CD14-positive monocyte (primary cell): ENCODE data around the gene HPRT1. TPM values are rescaled to one million over a fixed set of nuclear protein-coding genes. Genes with fewer than 3 reads are reported as not detected.

Experiments
- DNase-seq, 3 donors: peaks; one replicate each; pipeline ENCODE4 v3.0.0-alpha.2; 2011 to 2022
- H2AFZ ChIP-seq: 2 replicates; pipeline ENCODE4 v1.6.0; 2012; ENCODE audit warnings: mild to moderate bottlenecking, low read depth, low read length, inconsistent platforms; ENCODE audit not compliant: insufficient read depth, poor library complexity, severe bottlenecking
- H3K27ac ChIP-seq, 2 donors: 1 replicate in 1 of 2; 2 replicates in 1 of 2; pipeline ENCODE4 v1.5.1; 2012 to 2013; ENCODE audit warnings: low read length in 2 of 2, control low read depth in 1 of 2, inconsistent platforms in 1 of 2, low read depth in 1 of 2, mild to moderate bottlenecking in 1 of 2
- H3K27me3 ChIP-seq, 2 donors: one replicate each; pipeline versions ENCODE4 v1.6.0 to v1.6.1; 2011 to 2013; ENCODE audit warnings: low read length in 2 of 2; ENCODE audit not compliant: control insufficient read depth in 2 of 2, insufficient read depth in 2 of 2
- H3K36me3 ChIP-seq, 2 donors: replicated peaks in 1 of 2; 1 replicate in 1 of 2; 2 replicates in 1 of 2; pipeline versions ENCODE4 v1.5.1 to v1.6.1; 2012 to 2013; ENCODE audit warnings: low read length in 2 of 2, control low read depth in 1 of 2, inconsistent platforms in 1 of 2, mild to moderate bottlenecking in 1 of 2; ENCODE audit not compliant: insufficient read depth in 2 of 2, control insufficient read depth in 1 of 2
- H3K4me1 ChIP-seq, 2 donors: 1 replicate in 1 of 2; 2 replicates in 1 of 2; pipeline versions ENCODE4 v1.5.1 to v1.6.1; 2012 to 2013; ENCODE audit warnings: low read length in 2 of 2, control low read depth in 1 of 2, inconsistent platforms in 1 of 2, mild to moderate bottlenecking in 1 of 2, moderate library complexity in 1 of 2; ENCODE audit not compliant: insufficient read depth in 2 of 2, control insufficient read depth in 1 of 2
- H3K4me2 ChIP-seq: replicated peaks from 2 replicates; pipeline ENCODE3; 2012; ENCODE audit warnings: low read length, moderate library complexity, mild to moderate bottlenecking; ENCODE audit not compliant: poor library complexity, severe bottlenecking; ENCODE audit errors: extremely low read depth
- H3K4me3 ChIP-seq, 3 experiments: fragments of 200-600 bp in 1 of 3; sonication (generic) in 1 of 3; replicated peaks in 1 of 3; 1 replicate in 2 of 3; 2 replicates in 1 of 3; pipeline ENCODE4 v1.5.1; 2011 to 2013; ENCODE audit warnings: low read length in 3 of 3, mild to moderate bottlenecking in 3 of 3, control low read depth in 2 of 3, low read depth in 2 of 3, inconsistent platforms in 1 of 3, moderate library complexity in 1 of 3
- H3K79me2 ChIP-seq: 2 replicates; pipeline ENCODE4 v1.6.0; 2012; ENCODE audit warnings: mild to moderate bottlenecking, control low read depth, inconsistent platforms, low read length, moderate library complexity; ENCODE audit not compliant: insufficient read depth
- H3K9ac ChIP-seq: 2 replicates; pipeline ENCODE4 v1.6.0; 2017; ENCODE audit warnings: low read length, mild to moderate bottlenecking; ENCODE audit not compliant: insufficient read depth, poor library complexity, severe bottlenecking
- H3K9me3 ChIP-seq, 2 donors: replicated peaks in 1 of 2; 1 replicate in 1 of 2; 2 replicates in 1 of 2; pipeline versions ENCODE4 v1.5.1 to v1.6.1; 2012 to 2013; ENCODE audit warnings: low read length in 2 of 2, control low read depth in 1 of 2; ENCODE audit not compliant: control insufficient read depth in 1 of 2, insufficient read depth in 1 of 2
- H4K20me1 ChIP-seq: 2 replicates; pipeline ENCODE4 v1.6.0; 2012; ENCODE audit warnings: mild to moderate bottlenecking, low read length, control low read depth, moderate library complexity; ENCODE audit not compliant: insufficient read depth
- H3K27ac Mint-ChIP-seq, 7 donors: one replicate each; pipeline ENCODE4 v1.8.0; 2020; ENCODE audit warnings: mild to moderate bottlenecking in 7 of 7, mixed read lengths in 7 of 7, moderate library complexity in 6 of 7, inconsistent platforms in 2 of 7
- H3K27me3 Mint-ChIP-seq, 3 donors: one replicate each; pipeline ENCODE4 v1.8.0; 2021 to 2022; ENCODE audit warnings: low read depth in 3 of 3, mild to moderate bottlenecking in 3 of 3, mixed read lengths in 3 of 3, moderate library complexity in 3 of 3, inconsistent platforms in 1 of 3
- H3K36me3 Mint-ChIP-seq, 2 donors: one replicate each; pipeline ENCODE4 v1.8.0; 2020; ENCODE audit warnings: mixed read lengths in 2 of 2, inconsistent platforms in 1 of 2, mild to moderate bottlenecking in 1 of 2
- H3K4me1 Mint-ChIP-seq: one replicate; pipeline ENCODE4 v1.8.0; 2020; ENCODE audit warnings: mild to moderate bottlenecking, mixed read lengths
- H3K4me3 Mint-ChIP-seq, 2 donors: one replicate each; pipeline ENCODE4 v1.8.0; 2020; ENCODE audit warnings: mild to moderate bottlenecking in 2 of 2, mixed read lengths in 2 of 2, moderate library complexity in 1 of 2
- H3K9me3 Mint-ChIP-seq, 7 donors: one replicate each; pipeline ENCODE4 v1.8.0; 2020 to 2022; ENCODE audit warnings: mixed read lengths in 7 of 7, mild to moderate bottlenecking in 6 of 7, moderate library complexity in 6 of 7, inconsistent platforms in 2 of 7
- CTCF ChIP-seq: fragments of 200-600 bp; IDR thresholded peaks from one replicate; pipeline ENCODE4 v1.8.0; 2022; ENCODE audit warnings: antibody characterized with exemption, mild to moderate bottlenecking
- WGBS: methylation state at CpG from one replicate; pipeline ENCODE4 v1.1.5; 2013; ENCODE audit warnings: missing lambda C conversion rate; ENCODE audit not compliant: insufficient coverage; 5-methylcytosine and 5-hydroxymethylcytosine counted together
- intact Hi-C, 2 donors: fragments of 100-400 bp; cut with micrococcal nuclease; formaldehyde crosslinking; loops; one replicate each; pipeline versions ENCODE4 v1.15.0 to v1.15.1; 2023
- polyA plus RNA-seq, 3 donors: library from polyadenylated mRNA; depleted of rRNA in 1 of 3; unstranded in 2 of 3; stranded (reverse) in 1 of 3; fragments of 300-500 nt in 2 of 3; fragments of >200 nt in 1 of 3; fragmentation: Illumina TruSeq in 2 of 3; gene quantifications; 1 replicate in 2 of 3; 2 replicates in 1 of 3; pipeline ENCODE4 v1.2.3, GENCODE V29; 2012 to 2021

HPRT1 gene
- polyA plus RNA-seq, 3 donors, result 13.0 to 56.4 (median 54.5) TPM

- Mint-ChIP-seq H3K27ac (no peak overlapping the region), H3K9me3 (peaks cover 0 to 2% (median 0%) of the 10 kb centered on the region in 7 donors), H3K4me1 (peaks cover 5% of the 10 kb centered on the region), H3K36me3 (no peaks in the 10 kb centered on the region), H3K27me3 (peaks cover 0 to 5% (median 1%) of the 10 kb centered on the region in 3 donors), H3K4me3 (no peak overlapping the region)
- no peaks in the 10 kb centered on the region for H3K9me3 ChIP-seq
- H3K79me2 ChIP-seq, result no peaks in the 10 kb centered on the region
- no peak for DNase-seq
- H2AFZ ChIP-seq, result no peak overlapping the region
- H3K4me3 ChIP-seq, result no peak overlapping the region
- intact Hi-C loops, result no loop called here
- H3K4me2 ChIP-seq, result no peak overlapping the region
- no peak overlapping the region for H3K9ac ChIP-seq
- H4K20me1 ChIP-seq, result no peaks in the 10 kb centered on the region
- no peaks in the 10 kb centered on the region for H3K36me3 ChIP-seq
- no CpG with 5 or more reads among the region's 5 CpGs for WGBS
- no peak overlapping the region for H3K27ac ChIP-seq
- H3K4me1 ChIP-seq, result no peaks in the 10 kb centered on the region
- TF ChIP-seq CTCF, result no peak
- H3K27me3 ChIP-seq, result no peaks in the 10 kb centered on the region
Observed at GRCh38 chrX:134526399-134526798, 66.4 kb downstream of the HPRT1 start.

GRCh38 chrX:134528960-134529359 lies 69.0 kb downstream of the HPRT1 start:
- no peaks in the 10 kb centered on the region for H4K20me1 ChIP-seq
- Mint-ChIP-seq H3K36me3 (no peaks in the 10 kb centered on the region), H3K27ac (no peak overlapping the region), H3K27me3 (peaks cover 0 to 5% (median 1%) of the 10 kb centered on the region in 3 donors), H3K9me3 (peaks cover 0 to 9% (median 0%) of the 10 kb centered on the region in 7 donors), H3K4me1 (no peaks in the 10 kb centered on the region), H3K4me3 (no peak overlapping the region)
- TF ChIP-seq CTCF, result no peak
- no peaks in the 10 kb centered on the region for H3K4me1 ChIP-seq
- intact Hi-C loops, result no loop called here
- H3K27ac ChIP-seq, result no peak overlapping the region
- WGBS, result no CpG with 5 or more reads among the region's 3 CpGs
- no peaks in the 10 kb centered on the region for H3K9me3 ChIP-seq
- no peak overlapping the region for H3K4me2 ChIP-seq
- H3K36me3 ChIP-seq, result no peaks in the 10 kb centered on the region
- no peaks in the 10 kb centered on the region for H3K79me2 ChIP-seq
- H2AFZ ChIP-seq, result no peak overlapping the region
- no peak for DNase-seq
- no peaks in the 10 kb centered on the region for H3K27me3 ChIP-seq
- H3K9ac ChIP-seq, result no peak overlapping the region
- H3K4me3 ChIP-seq, result no peak overlapping the region
